CD4-positive, alpha-beta memory T cell (primary cell): ENCODE measurements around the gene SETD1A. TPM values are rescaled to one million over a fixed set of nuclear protein-coding genes. Genes with fewer than 3 reads are reported as not detected.

Source experiments
- CTCF ChIA-PET: fragments of 350-600 bp; sonication (Branson Sonifier 250); formaldehyde crosslinking; loops from one replicate; lab custom pipeline; 2021; ENCODE audit warnings: inconsistent platforms; ENCODE audit not compliant: partially characterized antibody; lab: Charles Lee
- POLR2A ChIA-PET: fragments of 350-600 bp; sonication (Branson Sonifier 250); formaldehyde crosslinking; loops from one replicate; lab custom pipeline; 2021; ENCODE audit not compliant: partially characterized antibody; lab: Charles Lee
- DNase-seq, 5 donors: peaks; one replicate each; pipeline versions ENCODE4 v3.0.0 to v3.0.0-alpha.2; 2020 to 2022; ENCODE audit warnings: mixed read lengths in 1 of 5
- H3K27ac ChIP-seq: one replicate; pipeline ENCODE4 v1.7.0; 2013; ENCODE audit warnings: low read depth, low read length
- H3K27me3 ChIP-seq: 2 replicates; pipeline ENCODE4 v1.7.0; 2013; ENCODE audit warnings: mild to moderate bottlenecking, low read length, moderate library complexity; ENCODE audit not compliant: insufficient read depth
- H3K36me3 ChIP-seq: 2 replicates; pipeline ENCODE4 v1.7.0; 2013; ENCODE audit warnings: mild to moderate bottlenecking, low read length, moderate library complexity; ENCODE audit not compliant: insufficient read depth
- H3K4me1 ChIP-seq: 2 replicates; pipeline ENCODE4 v1.7.0; 2013; ENCODE audit warnings: mild to moderate bottlenecking, low read length, moderate library complexity; ENCODE audit not compliant: insufficient read depth
- H3K4me3 ChIP-seq, 2 donors: one replicate each; pipeline ENCODE4 v1.7.0; 2013; ENCODE audit warnings: low read length in 2 of 2, mild to moderate bottlenecking in 1 of 2
- H3K9me3 ChIP-seq, 2 donors: one replicate each; pipeline ENCODE4 v1.7.0; 2013; ENCODE audit warnings: low read length in 2 of 2, control low read depth in 1 of 2; ENCODE audit not compliant: control insufficient read depth in 1 of 2
- H3K27ac Mint-ChIP-seq, 7 donors: one replicate each; pipeline ENCODE4 v1.8.0; 2020 to 2021; ENCODE audit warnings: mixed read lengths in 7 of 7, mild to moderate bottlenecking in 6 of 7, inconsistent platforms in 3 of 7, moderate library complexity in 3 of 7
- H3K27me3 Mint-ChIP-seq, 2 donors: one replicate each; pipeline ENCODE4 v1.8.0; 2020 to 2021; ENCODE audit warnings: mixed read lengths in 2 of 2
- H3K36me3 Mint-ChIP-seq, 2 donors: one replicate each; pipeline ENCODE4 v1.8.0; 2020 to 2021; ENCODE audit warnings: mixed read lengths in 2 of 2, inconsistent platforms in 1 of 2, mild to moderate bottlenecking in 1 of 2
- H3K4me1 Mint-ChIP-seq, 4 donors: one replicate each; pipeline ENCODE4 v1.8.0; 2020 to 2021; ENCODE audit warnings: mixed read lengths in 4 of 4, mild to moderate bottlenecking in 1 of 4
- H3K4me3 Mint-ChIP-seq, 8 donors: one replicate each; pipeline ENCODE4 v1.8.0; 2020 to 2021; ENCODE audit warnings: mixed read lengths in 8 of 8, mild to moderate bottlenecking in 7 of 8, moderate library complexity in 6 of 8, inconsistent platforms in 3 of 8
- H3K9me3 Mint-ChIP-seq, 8 donors: one replicate each; pipeline ENCODE4 v1.8.0; 2020 to 2021; ENCODE audit warnings: mixed read lengths in 8 of 8, mild to moderate bottlenecking in 5 of 8, inconsistent platforms in 3 of 8, moderate library complexity in 1 of 8
- intact Hi-C: fragments of 100-400 bp; cut with micrococcal nuclease; formaldehyde crosslinking; loops from one replicate; pipeline ENCODE4 v1.15.1; 2023
- polyA plus RNA-seq, 2 donors: library from polyadenylated mRNA; unstranded; fragments of 300-500 nt; fragmentation: Illumina TruSeq; gene quantifications; one replicate each; pipeline ENCODE4 v1.2.3, GENCODE V29; 2021
- total RNA-seq, 2 experiments: library from RNA; stranded (reverse); gene quantifications; one replicate each; pipeline ENCODE4 v1.2.3, GENCODE V29; 2021

SETD1A gene
- total and polyA plus RNA-seq, 4 experiments from 2014 or later, result 5.6 to 33.2 (median 32.1) TPM; not detected in 1

DNA sequence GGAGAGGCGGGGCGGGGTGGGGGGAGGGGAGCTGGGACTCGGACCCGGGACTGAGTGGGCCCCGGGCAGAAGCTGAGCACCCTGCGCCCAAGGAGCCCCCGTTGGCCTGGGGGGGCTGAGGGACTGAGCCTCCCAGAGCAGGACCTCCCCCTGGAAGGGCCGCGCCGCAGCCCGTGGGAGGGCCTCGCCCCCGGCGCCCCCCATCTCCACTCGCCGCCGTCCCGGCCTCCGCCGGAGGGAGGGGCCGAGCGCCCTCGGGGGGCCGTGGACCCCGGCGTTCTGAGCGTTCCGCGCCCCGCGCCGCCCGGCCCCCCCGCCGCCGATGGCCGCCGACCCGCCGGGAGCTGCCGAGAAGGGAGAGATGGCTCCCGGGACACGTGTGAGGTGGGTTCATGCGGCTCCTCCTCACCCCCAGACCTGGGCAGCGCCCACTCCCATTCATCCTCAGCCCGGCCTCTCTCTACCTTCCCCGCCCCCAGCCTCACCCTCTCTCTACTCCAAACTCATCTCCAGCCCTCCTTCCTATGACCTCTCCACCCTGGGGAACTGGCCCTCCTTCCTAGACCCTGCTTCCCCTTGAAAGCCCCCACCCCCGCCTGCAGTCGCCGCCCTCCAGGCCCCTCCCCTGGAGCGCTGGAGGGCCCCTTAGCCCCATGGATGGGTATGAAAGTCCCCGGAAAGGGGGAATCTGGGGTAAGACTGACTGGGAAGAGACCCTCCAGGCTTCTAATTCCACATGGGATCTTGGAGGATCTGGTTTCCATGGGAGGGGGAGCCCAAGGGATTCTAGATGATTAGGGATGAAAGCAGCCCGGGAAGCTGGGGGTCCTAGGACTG, 33.3 kb upstream of the SETD1A start:
- ChIA-PET POLR2A (interaction anchor here (1.0 to 2.6 kb wide), 8 partner anchors 18 to 274 kb away, joined by 3 to 10 read pairs (median 7); partner anchors contain the start of genes KAT8 and SRCAP), CTCF (interaction anchor here (1.1 to 1.3 kb wide), 2 partner anchors 17 to 80 kb away, joined by 3 to 4 read pairs; no protein-coding TSS in a partner anchor)
- H3K27ac Mint-ChIP-seq, result peak overlapping the region in 5 of 7 donors; percentile 42 to 80 (median 70)
- DNase-seq, result no peak
- H3K4me1 Mint-ChIP-seq, result peaks cover 7 to 33% (median 17%) of the 10 kb centered on the region in 4 donors
- no peaks in the 10 kb centered on the region for H3K9me3 ChIP-seq
- H3K27me3 Mint-ChIP-seq, result no peaks in the 10 kb centered on the region
- H3K36me3 Mint-ChIP-seq, result peaks cover 0 to 15% of the 10 kb centered on the region in 2 donors
- no peaks in the 10 kb centered on the region for H3K27me3 ChIP-seq
- no peaks in the 10 kb centered on the region for H3K36me3 ChIP-seq
- peak overlapping the region; percentile 61 to 76 (median 72) for H3K4me3 Mint-ChIP-seq
- H3K9me3 Mint-ChIP-seq, result peaks cover 0 to 2% (median 0%) of the 10 kb centered on the region in 8 donors
- peak overlapping the region in 1 of 2 donors; percentile 92 for H3K4me3 ChIP-seq
- H3K4me1 ChIP-seq, result peaks cover 12% of the 10 kb centered on the region
- intact Hi-C loops, result no loop called here
- no peak overlapping the region for H3K27ac ChIP-seq

DNA sequence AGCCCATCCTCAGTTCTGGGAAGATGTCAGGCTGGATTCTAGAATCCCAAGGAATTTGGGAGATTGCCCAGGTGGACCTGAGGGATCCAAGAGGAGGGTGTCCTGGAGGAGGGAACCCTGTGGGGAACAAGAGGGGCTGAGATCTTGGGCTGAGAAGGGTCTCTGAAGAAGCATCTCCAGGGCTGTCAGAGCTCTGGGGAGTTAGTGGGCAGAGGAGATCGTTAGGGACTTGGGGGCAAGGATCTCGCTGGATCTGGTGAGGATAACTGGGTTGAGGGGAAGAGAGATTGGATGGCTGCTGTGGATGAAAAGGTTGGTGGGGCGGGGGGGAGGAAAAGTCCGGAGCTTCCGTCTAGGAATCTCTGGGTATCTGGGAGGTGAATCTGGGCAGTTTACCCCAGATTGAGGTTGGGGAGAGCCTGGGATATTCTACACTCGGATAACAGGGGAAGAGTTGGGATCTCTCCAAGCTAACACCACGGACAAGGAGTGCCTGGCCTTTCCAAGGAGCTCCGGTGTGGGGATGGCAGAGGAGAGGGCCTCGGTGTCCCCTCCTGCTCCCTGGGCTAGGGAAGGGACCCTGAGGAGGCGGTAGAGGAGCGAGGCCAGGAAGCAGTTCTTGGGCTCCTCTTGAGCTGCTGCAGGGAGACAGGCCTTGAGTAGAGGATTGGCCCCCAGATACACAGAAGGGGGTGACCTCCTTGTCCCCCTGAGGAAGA, 32.5 kb upstream of the SETD1A start:
- Histone ChIP-seq H3K9me3 (no peaks in the 10 kb centered on the region), H3K4me3 (no peak overlapping the region), H3K4me1 (peaks cover 12% of the 10 kb centered on the region), H3K27ac (no peak overlapping the region), H3K27me3 (no peaks in the 10 kb centered on the region), H3K36me3 (no peaks in the 10 kb centered on the region)
- intact Hi-C loops, result no loop called here
- DNase-seq, result no peak
- Mint-ChIP-seq H3K4me1 (peaks cover 7 to 33% (median 17%) of the 10 kb centered on the region in 4 donors), H3K9me3 (peaks cover 0 to 2% (median 0%) of the 10 kb centered on the region in 8 donors), H3K4me3 (peak overlapping the region; percentile 61 to 76 (median 74)), H3K27me3 (no peaks in the 10 kb centered on the region), H3K36me3 (peaks cover 0 to 15% of the 10 kb centered on the region in 2 donors), H3K27ac (peak overlapping the region; percentile 27 to 80 (median 70))
- ChIA-PET CTCF (interaction anchor here (1.3 kb wide), 1 partner anchor 81 kb away, joined by 4 read pairs; no protein-coding TSS in a partner anchor), POLR2A (interaction anchor here (1.0 to 2.6 kb wide), 5 partner anchors 17 to 226 kb away, joined by 3 to 10 read pairs (median 8); partner anchors contain the start of genes KAT8 and SRCAP)

- ChIA-PET CTCF (interaction anchor here (1.8 kb wide), 1 partner anchor 16 kb away, joined by 9 read pairs; no protein-coding TSS in a partner anchor), POLR2A (interaction anchor here (1.0 to 2.6 kb wide), 2 partner anchors 50 to 227 kb away, joined by 3 to 10 read pairs; partner anchors contain the start of gene SRCAP)
- Mint-ChIP-seq H3K4me3 (peak overlapping the region in 3 of 8 donors; percentile 39 to 76 (median 56)), H3K36me3 (peaks cover 0 to 15% of the 10 kb centered on the region in 2 donors), H3K27me3 (no peaks in the 10 kb centered on the region), H3K27ac (peak overlapping the region in 2 of 7 donors; percentile 70 to 72), H3K9me3 (peaks cover 0 to 2% (median 0%) of the 10 kb centered on the region in 8 donors), H3K4me1 (peaks cover 7 to 33% (median 17%) of the 10 kb centered on the region in 4 donors)
- peaks cover 12% of the 10 kb centered on the region for H3K4me1 ChIP-seq
- H3K9me3 ChIP-seq, result no peaks in the 10 kb centered on the region
- DNase-seq, result no peak
- intact Hi-C loops, result no loop called here
- H3K27me3 ChIP-seq, result no peaks in the 10 kb centered on the region
- H3K36me3 ChIP-seq, result peaks cover 2% of the 10 kb centered on the region
- H3K4me3 ChIP-seq, result no peak overlapping the region
- H3K27ac ChIP-seq, result no peak overlapping the region
These were observed 31.9 kb upstream of the SETD1A start for GRCh38 chr16:30925632-30925987.

DNA sequence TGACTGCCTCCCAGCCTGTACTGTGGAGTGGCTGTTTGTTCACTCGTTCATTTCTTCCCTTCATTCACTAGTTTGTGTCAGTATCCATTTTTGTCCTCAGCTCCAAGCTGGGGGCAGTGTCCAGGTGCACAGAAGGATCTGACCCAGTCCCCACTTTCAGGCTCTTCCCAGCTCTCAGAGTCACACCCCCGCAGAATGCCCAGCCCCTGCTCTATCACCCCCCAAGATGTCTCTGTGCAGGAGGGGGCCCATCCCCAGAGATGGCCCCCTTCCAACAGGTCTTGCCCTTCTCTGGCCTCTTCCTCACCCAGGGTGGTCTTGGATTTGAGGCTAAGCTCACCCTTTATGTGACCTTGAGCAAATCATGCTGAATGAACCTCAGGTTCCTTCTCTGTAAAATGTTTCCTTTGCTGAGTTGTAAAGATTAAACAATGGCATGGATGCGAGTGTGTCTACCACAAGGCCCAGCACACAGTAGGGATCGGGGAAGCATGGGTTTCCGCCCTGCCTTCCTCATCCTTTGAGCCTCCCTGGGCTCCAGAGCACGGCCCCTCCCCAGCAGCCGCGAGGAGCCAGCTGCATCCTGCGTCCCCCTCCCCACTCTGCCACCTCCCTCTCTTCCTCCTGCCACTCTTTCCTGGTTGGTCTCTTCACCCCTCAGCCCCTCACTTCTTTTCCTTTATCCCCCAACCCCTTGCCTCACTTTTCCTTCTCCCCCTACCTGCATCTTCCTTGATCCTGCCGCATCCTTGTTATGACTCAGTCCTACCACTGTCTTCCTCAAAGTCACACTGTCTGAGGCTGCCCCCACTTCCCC, 31.4 kb upstream of the SETD1A start:
- ChIA-PET POLR2A (interaction anchor here (1.3 to 3.2 kb wide), 3 partner anchors 24 to 533 kb away, joined by 4 to 10 read pairs (median 7); partner anchors contain the start of gene ARMC5), CTCF (interaction anchor here (1.8 kb wide), 1 partner anchor 15 kb away, joined by 9 read pairs; no protein-coding TSS in a partner anchor)
- peaks cover 5 to 18% of the 10 kb centered on the region in 2 donors for H3K36me3 Mint-ChIP-seq
- peak overlapping the region in 3 of 7 donors; percentile 23 to 72 (median 70) for H3K27ac Mint-ChIP-seq
- Histone ChIP-seq H3K27me3 (no peaks in the 10 kb centered on the region), H3K36me3 (peaks cover 6% of the 10 kb centered on the region), H3K4me3 (no peak overlapping the region), H3K4me1 (peaks cover 12% of the 10 kb centered on the region), H3K9me3 (no peaks in the 10 kb centered on the region), H3K27ac (no peak overlapping the region)
- H3K4me3 Mint-ChIP-seq, result peak overlapping the region in 4 of 8 donors; percentile 39 to 76 (median 58)
- no peaks in the 10 kb centered on the region for H3K27me3 Mint-ChIP-seq
- DNase-seq, result no peak
- intact Hi-C loops, result no loop called here
- peaks cover 0 to 2% (median 0%) of the 10 kb centered on the region in 8 donors for H3K9me3 Mint-ChIP-seq
- H3K4me1 Mint-ChIP-seq, result peaks cover 7 to 33% (median 15%) of the 10 kb centered on the region in 4 donors

GRCh38 chr16:30926937-30927788, 30.4 kb upstream of the SETD1A start:
- Histone ChIP-seq H3K27me3 (no peaks in the 10 kb centered on the region), H3K9me3 (no peaks in the 10 kb centered on the region), H3K4me3 (no peak overlapping the region), H3K36me3 (peaks cover 9% of the 10 kb centered on the region), H3K27ac (no peak overlapping the region), H3K4me1 (peaks cover 9% of the 10 kb centered on the region)
- Mint-ChIP-seq H3K36me3 (peaks cover 6 to 22% of the 10 kb centered on the region in 2 donors), H3K27me3 (no peaks in the 10 kb centered on the region), H3K27ac (peak overlapping the region in 2 of 7 donors; percentile 26 to 72), H3K4me3 (peak overlapping the region in 2 of 8 donors; percentile 21 to 54), H3K4me1 (peaks cover 7 to 26% (median 13%) of the 10 kb centered on the region in 4 donors), H3K9me3 (peaks cover 0 to 2% (median 0%) of the 10 kb centered on the region in 8 donors)
- no peak for DNase-seq
- intact Hi-C loops, result no loop called here
- ChIA-PET POLR2A (interaction anchor here (1.3 to 3.2 kb wide), 2 partner anchors 23 to 532 kb away, joined by 4 to 7 read pairs; partner anchors contain the start of gene ARMC5), CTCF (interaction anchor here (0.8 to 1.8 kb wide), 3 partner anchors 9 to 27 kb away, joined by 3 to 9 read pairs (median 3); no protein-coding TSS in a partner anchor)
